Common myeloid progenitor, CD34-positive (primary cell): ENCODE data around the gene GAB1.

ENCODE experiments used
- CTCF ChIA-PET: fragments of 350-600 bp; sonication (Branson Sonifier 250); formaldehyde crosslinking; loops from one replicate; lab custom pipeline; 2021; ENCODE audit warnings: antibody characterized with exemption; lab: Charles Lee
- POLR2A ChIA-PET: fragments of 350-600 bp; sonication (Branson Sonifier 250); formaldehyde crosslinking; loops from one replicate; lab custom pipeline; 2021; ENCODE audit warnings: antibody characterized with exemption; lab: Charles Lee
- DNase-seq, 3 donors: peaks; one replicate each; pipeline versions ENCODE4 v3.0.0 to v3.0.0-alpha.2; 2013
- H3K27ac ChIP-seq, 2 experiments: 1 replicate in 1 of 2; 2 replicates in 1 of 2; pipeline ENCODE4 v1.7.0; 2013; ENCODE audit warnings: inconsistent platforms in 2 of 2, low read length in 2 of 2, mild to moderate bottlenecking in 2 of 2, low read depth in 1 of 2, moderate library complexity in 1 of 2; ENCODE audit not compliant: severe bottlenecking in 2 of 2, insufficient read depth in 1 of 2, poor library complexity in 1 of 2
- H3K27me3 ChIP-seq, 5 experiments: replicated peaks in 2 of 5; 1 replicate in 3 of 5; 2 replicates in 2 of 5; pipeline versions ENCODE4 v1.6.1 to v1.7.0; 2013; ENCODE audit warnings: low read length in 4 of 5, mild to moderate bottlenecking in 2 of 5, moderate library complexity in 2 of 5, inconsistent platforms in 1 of 5; ENCODE audit not compliant: insufficient read depth in 5 of 5, control insufficient read depth in 4 of 5
- H3K36me3 ChIP-seq, 4 experiments: 1 replicate in 2 of 4; 2 replicates in 2 of 4; pipeline versions ENCODE4 v1.6.1 to v1.7.0; 2013; ENCODE audit warnings: low read length in 3 of 4, control low read depth in 1 of 4, mild to moderate bottlenecking in 1 of 4; ENCODE audit not compliant: control insufficient read depth in 4 of 4, insufficient read depth in 4 of 4
- H3K4me1 ChIP-seq, 4 experiments: 1 replicate in 3 of 4; 2 replicates in 1 of 4; pipeline versions ENCODE4 v1.6.1 to v1.7.1; 2013; ENCODE audit warnings: low read length in 3 of 4, mild to moderate bottlenecking in 3 of 4, control low read depth in 1 of 4, inconsistent platforms in 1 of 4, moderate library complexity in 1 of 4; ENCODE audit not compliant: control insufficient read depth in 4 of 4, insufficient read depth in 4 of 4; ENCODE audit errors: control extremely low read depth in 1 of 4
- H3K4me3 ChIP-seq, 7 experiments: 1 replicate in 4 of 7; 2 replicates in 3 of 7; pipeline versions ENCODE4 v1.5.1 to v1.7.0; 2013; ENCODE audit warnings: mild to moderate bottlenecking in 7 of 7, low read length in 6 of 7, moderate library complexity in 6 of 7, inconsistent platforms in 2 of 7, low read depth in 2 of 7, control low read depth in 1 of 7; ENCODE audit not compliant: insufficient read depth in 4 of 7, control insufficient read depth in 1 of 7; ENCODE audit errors: extremely low read depth in 1 of 7
- H3K9me3 ChIP-seq, 5 experiments: 1 replicate in 4 of 5; 2 replicates in 1 of 5; pipeline versions ENCODE4 v1.6.1 to v1.7.1; 2013; ENCODE audit warnings: low read length in 4 of 5, mild to moderate bottlenecking in 2 of 5, inconsistent platforms in 1 of 5, low read depth in 1 of 5, moderate library complexity in 1 of 5; ENCODE audit not compliant: control insufficient read depth in 4 of 5, insufficient read depth in 2 of 5; ENCODE audit errors: control extremely low read depth in 1 of 5
- WGBS: methylation state at CpG from one replicate; pipeline ENCODE4 v1.1.5; 2013; ENCODE audit not compliant: insufficient coverage; 5-methylcytosine and 5-hydroxymethylcytosine counted together

The GAB1 gene

DNA sequence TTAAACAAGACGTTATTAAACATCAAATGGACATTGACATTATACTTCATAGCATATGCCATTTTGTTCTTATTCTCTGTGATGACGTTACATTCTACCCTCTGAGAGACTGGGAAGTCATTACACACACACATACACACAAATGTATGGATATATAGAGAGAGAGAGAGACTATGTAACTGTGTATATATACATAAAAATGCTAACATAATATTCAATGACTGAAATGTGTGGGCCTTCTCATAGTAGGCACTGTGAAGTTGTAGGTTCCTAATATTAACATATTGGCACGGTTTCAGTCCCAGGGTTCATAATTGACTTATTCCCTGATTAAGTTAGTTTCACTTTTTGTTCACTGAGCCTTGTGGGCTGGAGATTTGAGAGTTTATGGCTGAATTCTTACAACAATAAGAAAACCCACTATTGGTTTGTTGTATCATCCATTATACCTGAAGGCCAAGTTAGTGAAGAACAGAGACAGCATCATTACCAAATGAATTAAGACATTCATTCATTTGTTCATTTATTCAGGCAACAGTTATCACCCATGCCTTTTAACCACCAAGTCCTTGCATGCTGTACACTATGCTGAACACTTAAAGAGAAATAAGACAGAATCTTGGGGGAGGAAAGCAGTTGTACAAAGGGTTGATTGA lies 68.5 kb downstream of the GAB1 start:
- ChIA-PET CTCF (interaction anchor here (1.0 to 2.0 kb wide), 2 partner anchors 15 to 68 kb away, joined by 3 to 6 read pairs; partner anchors contain the start of gene GAB1), POLR2A (interaction anchor here (0.7 kb wide), 1 partner anchor 74 kb away, joined by 3 read pairs; no protein-coding TSS in a partner anchor)
- H3K36me3 ChIP-seq: no peaks in the 10 kb centered on the region
- H3K27ac ChIP-seq: peak overlapping the region in 1 of 2 experiments; percentile 57
- peak; percentile 46 to 84 (median 77) for DNase-seq
- H3K9me3 ChIP-seq: no peaks in the 10 kb centered on the region
- H3K4me3 ChIP-seq: peak overlapping the region in 6 of 7 experiments; percentile 24 to 70 (median 41)
- no peaks in the 10 kb centered on the region for H3K27me3 ChIP-seq
- no CpG with 5 or more reads among the region's 3 CpGs for WGBS
- H3K4me1 ChIP-seq: peaks cover 18 to 48% (median 41%) of the 10 kb centered on the region in 4 experiments

- Histone ChIP-seq H3K36me3 (no peaks in the 10 kb centered on the region), H3K27me3 (no peaks in the 10 kb centered on the region), H3K4me3 (peak overlapping the region in 1 of 7 experiments; percentile 30), H3K27ac (no peak overlapping the region), H3K4me1 (peaks cover 18 to 48% (median 41%) of the 10 kb centered on the region in 4 experiments), H3K9me3 (no peaks in the 10 kb centered on the region)
- WGBS: 59% methylated on average over 2 of the region's 3 CpGs
- CTCF ChIA-PET: interaction anchor here (1.0 to 2.0 kb wide), 3 partner anchors 14 to 69 kb away, joined by 3 to 6 read pairs (median 3); partner anchors contain the start of gene GAB1
- POLR2A ChIA-PET: no interaction called here
- DNase-seq: peak; percentile 26 to 65 (median 62)
Measured at GRCh38 chr4:143406523-143406922, 69.8 kb downstream of the GAB1 start.

- DNase-seq: peak in 1 of 3 donors; percentile 25
Measured at GRCh38 chr4:143407474-143407873, 70.8 kb downstream of the GAB1 start.

DNA sequence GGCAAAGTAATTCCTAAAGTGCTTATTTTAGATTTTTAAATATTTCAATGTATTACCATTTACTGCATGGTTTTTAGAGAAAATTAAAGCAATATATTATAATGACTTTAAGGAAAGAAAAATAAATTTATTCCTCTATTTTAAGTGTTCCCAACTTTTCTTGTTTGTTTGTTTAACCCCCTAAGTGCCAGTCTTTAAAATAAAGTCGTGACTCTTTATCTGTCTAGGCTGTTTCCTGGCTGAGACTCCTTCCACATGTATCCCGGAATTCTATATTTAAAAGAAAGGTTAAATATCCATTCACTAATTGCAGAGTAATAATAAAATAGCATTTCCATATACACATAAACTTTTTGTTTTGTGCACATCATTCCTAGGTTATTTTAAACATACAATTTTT lies 71.2 kb downstream of the GAB1 start:
- ChIA-PET POLR2A (no interaction called here), CTCF (no interaction called here)
- peak overlapping the region in 1 of 2 experiments; percentile 15 for H3K27ac ChIP-seq
- H3K36me3 ChIP-seq: no peaks in the 10 kb centered on the region
- WGBS: no CpG with 5 or more reads among the region's 2 CpGs
- no peaks in the 10 kb centered on the region for H3K9me3 ChIP-seq
- no peak for DNase-seq
- peak overlapping the region in 1 of 7 experiments; percentile 53 for H3K4me3 ChIP-seq
- H3K27me3 ChIP-seq: no peaks in the 10 kb centered on the region
- peaks cover 19 to 46% (median 37%) of the 10 kb centered on the region in 4 experiments for H3K4me1 ChIP-seq

More at GRCh38 chr4:143407474-143407873, 70.8 kb downstream of the GAB1 start:
- no peaks in the 10 kb centered on the region for H3K27me3 ChIP-seq
- ChIA-PET CTCF (interaction anchor here (2.0 kb wide), 1 partner anchor 70 kb away, joined by 6 read pairs; the partner anchor contains the start of gene GAB1), POLR2A (no interaction called here)
- H3K36me3 ChIP-seq: no peaks in the 10 kb centered on the region
- peak overlapping the region in 3 of 7 experiments; percentile 1 to 53 (median 29) for H3K4me3 ChIP-seq
- H3K27ac ChIP-seq: peak overlapping the region in 1 of 2 experiments; percentile 15
- H3K4me1 ChIP-seq: peaks cover 19 to 48% (median 41%) of the 10 kb centered on the region in 4 experiments
- WGBS: 83% methylated on average over 1 of the region's 3 CpGs
- H3K9me3 ChIP-seq: no peaks in the 10 kb centered on the region

- Histone ChIP-seq H3K27ac (no peak overlapping the region), H3K9me3 (no peaks in the 10 kb centered on the region), H3K36me3 (no peaks in the 10 kb centered on the region), H3K4me3 (no peak overlapping the region), H3K4me1 (peaks cover 16 to 28% (median 22%) of the 10 kb centered on the region in 4 experiments), H3K27me3 (no peaks in the 10 kb centered on the region)
- DNase-seq: no peak
- POLR2A ChIA-PET: interaction anchor here (0.6 kb wide), 1 partner anchor 34 kb away, joined by 3 read pairs; no protein-coding TSS in a partner anchor
- CTCF ChIA-PET: interaction anchor here (0.9 to 2.3 kb wide), 4 partner anchors 10 to 34 kb away, joined by 3 to 7 read pairs (median 4); no protein-coding TSS in a partner anchor
- 100% methylated on average over 2 of the region's 3 CpGs for WGBS
Measured at GRCh38 chr4:143410015-143410414, 73.3 kb downstream of the GAB1 start.

GRCh38 chr4:143411527-143412419 lies 75.1 kb downstream of the GAB1 start:
- no peaks in the 10 kb centered on the region for H3K27me3 ChIP-seq
- no peak for DNase-seq
- no peak overlapping the region for H3K27ac ChIP-seq
- 97% methylated on average over 5 of the region's 7 CpGs for WGBS
- CTCF ChIA-PET: interaction anchor here (1.0 to 1.6 kb wide), 2 partner anchors 30 to 36 kb away, joined by 3 read pairs; no protein-coding TSS in a partner anchor
- peaks cover 2 to 12% (median 8%) of the 10 kb centered on the region in 4 experiments for H3K4me1 ChIP-seq
- no peaks in the 10 kb centered on the region for H3K9me3 ChIP-seq
- H3K36me3 ChIP-seq: peaks cover 2 to 15% (median 5%) of the 10 kb centered on the region in 4 experiments
- POLR2A ChIA-PET: no interaction called here
- H3K4me3 ChIP-seq: no peak overlapping the region
